RPMI8226 (cell line): Measurements from ENCODE around the gene EXOC4.

Experiments used
- DNase-seq: peaks from one replicate; pipeline ENCODE4 v3.0.0-alpha.2; 2015

EXOC4 gene

DNA sequence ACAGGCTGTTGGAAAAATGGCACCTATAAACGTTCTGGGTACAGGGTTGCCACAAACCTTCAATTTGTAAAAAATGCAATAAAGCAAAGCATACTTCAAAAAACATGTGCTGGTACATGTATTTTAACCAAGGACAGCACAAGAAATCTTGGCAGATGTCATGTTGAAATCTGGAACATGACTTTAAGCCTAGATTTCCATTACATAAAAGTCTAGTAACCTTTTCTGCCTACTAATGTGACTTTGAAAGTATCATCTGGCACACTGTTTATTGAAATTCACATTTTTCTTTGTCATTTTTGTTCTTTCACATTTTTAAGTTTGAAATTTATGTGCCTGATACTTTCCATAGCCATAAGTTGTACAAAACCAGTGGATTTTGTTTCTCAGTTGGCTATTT, 296.8 kb downstream of the EXOC4 start:
- DNase-seq, result no peak

DNA sequence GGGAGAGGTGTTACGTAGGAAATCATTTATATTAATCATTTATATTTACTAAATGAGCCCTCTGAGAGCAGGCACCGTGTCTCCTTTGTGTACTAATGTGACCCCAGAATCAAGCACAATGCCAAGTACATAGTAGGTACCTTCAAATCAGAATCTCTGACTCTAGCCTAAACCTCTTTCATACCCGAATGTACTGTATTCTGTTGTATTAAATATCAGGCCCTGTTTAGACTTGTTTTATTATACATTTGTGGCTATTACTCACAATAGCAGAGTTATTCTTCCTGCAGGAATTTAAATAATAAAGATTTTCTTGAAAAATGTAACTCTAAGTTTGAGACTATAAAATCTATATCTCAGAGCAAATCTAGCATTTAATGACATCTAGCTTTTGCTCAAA, 297.3 kb downstream of the EXOC4 start:
- DNase-seq, result no peak

GRCh38 chr7:133550811-133551210, 297.9 kb downstream of the EXOC4 start:
- DNase-seq, result no peak

GRCh38 chr7:133551466-133551865, 298.6 kb downstream of the EXOC4 start:
- no peak for DNase-seq

DNA sequence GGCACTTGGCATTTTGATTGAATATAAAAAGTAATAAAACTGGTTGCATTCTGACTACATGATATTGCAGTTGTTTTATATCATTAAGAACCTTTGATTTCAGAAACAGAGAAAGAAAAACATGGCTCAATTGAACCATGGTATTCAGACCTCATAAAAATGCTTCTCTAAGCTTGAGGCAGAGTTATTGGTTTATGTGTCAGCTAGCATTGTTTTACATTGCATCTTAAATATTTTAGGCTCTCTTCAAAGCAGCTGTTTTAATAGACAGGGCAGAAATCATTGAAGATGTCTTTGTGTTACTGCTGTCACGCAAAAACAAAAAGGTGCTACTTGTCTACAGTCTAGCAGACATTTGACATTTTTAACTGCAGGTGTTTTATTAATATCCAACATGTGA, 299.2 kb downstream of the EXOC4 start:
- DNase-seq, result no peak

DNA sequence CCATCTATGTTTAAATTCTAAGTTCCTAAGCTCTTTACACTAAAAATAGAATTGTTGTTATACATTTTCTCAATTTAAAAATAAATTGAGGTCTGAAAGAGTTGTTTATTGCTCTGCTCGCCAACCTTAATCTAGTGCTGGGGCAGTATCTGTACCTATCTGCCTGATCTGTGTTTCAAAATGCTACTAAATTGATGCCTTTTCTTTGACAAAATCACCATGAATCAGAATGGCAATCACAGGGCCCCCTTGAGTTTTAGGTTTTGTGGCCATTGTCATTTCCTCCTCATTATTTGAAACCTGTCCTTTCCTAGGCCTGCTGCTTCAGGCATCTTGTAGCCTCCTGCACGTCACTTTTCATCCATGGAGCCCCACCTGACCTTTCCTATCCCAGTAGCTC, 301.5 kb downstream of the EXOC4 start:
- DNase-seq, result no peak

- DNase-seq, result no peak
Observed at GRCh38 chr7:133556048-133556447, 303.2 kb downstream of the EXOC4 start.

DNA sequence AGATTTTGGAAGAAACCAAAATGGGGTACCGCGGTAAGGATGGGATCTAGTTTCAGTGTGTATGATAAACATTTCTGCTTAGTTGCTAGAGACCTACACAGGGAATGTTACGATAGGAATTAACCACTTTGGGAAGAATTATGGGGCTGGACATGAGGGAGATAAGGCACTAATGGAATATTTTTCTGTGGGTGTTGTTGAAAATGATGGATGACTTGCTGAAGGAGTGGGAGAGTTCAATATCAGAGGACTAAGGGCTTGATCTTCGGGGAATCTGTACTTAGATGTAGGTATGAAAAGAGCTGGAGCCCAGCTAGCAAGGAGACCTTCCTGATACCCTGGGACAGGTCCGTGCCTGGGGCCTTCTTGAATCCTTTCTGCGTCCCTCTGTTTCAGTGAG, 303.7 kb downstream of the EXOC4 start:
- DNase-seq, result no peak

DNA sequence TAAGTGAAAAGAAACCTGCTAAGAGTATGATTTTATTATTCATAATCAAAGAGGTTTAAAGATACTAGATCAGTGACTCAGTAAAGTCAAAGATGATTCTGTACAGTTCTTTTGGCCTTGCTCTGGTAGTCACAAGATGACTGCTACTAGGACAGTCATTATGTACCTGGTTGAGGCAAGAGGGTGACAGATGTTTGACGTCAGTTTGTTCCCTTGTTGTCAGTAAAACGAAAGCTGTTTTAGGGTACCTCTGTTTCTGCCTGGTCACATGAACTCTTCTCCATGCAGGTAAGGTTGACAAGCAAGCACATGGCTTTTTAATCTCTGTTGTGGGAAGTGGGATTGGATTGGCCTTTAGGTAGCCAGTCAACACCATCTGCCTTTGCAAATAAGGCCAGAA, 308.0 kb downstream of the EXOC4 start:
- DNase-seq, result no peak

DNA sequence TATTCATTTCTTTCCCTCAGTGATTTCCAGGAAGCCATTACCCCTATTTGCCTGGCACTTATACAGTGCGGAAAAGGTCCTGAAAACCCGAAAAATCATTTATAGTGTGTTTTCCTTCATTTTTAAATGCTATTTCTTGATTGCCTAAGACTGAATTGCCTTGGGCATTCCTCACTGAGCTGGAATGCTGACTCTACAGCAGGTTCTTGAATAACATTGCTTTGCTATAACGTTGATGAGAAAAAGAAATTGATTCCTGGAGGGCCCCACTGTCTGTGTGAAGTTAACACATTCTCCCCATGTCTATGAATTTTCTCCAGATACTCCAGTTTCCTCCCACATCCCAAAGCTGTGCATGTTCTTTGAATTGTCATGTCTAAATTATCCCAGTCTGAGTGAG, 308.5 kb downstream of the EXOC4 start:
- no peak for DNase-seq

- no peak for DNase-seq
Observed at GRCh38 chr7:133562621-133563020, 309.7 kb downstream of the EXOC4 start.

DNA sequence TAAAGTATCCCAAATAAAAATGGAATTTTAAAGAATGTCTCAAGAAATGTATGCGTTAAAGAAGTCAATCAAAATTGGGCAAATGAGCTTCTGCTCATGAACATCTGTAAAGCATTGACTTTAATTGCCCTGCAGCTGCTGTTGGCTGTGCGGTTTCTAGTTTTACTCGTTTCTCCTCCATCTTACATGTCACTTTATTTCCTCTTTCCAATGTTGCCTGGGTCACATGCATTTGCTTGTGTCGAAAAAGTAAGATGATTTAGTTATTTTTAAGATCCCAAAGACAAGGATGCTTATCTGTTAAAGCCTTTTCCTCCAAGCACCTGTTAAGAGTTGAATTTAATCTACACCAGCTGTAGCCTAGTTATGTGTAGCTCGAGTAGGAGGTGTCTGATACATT, 310.4 kb downstream of the EXOC4 start:
- DNase-seq, result no peak

- DNase-seq, result no peak
Observed at GRCh38 chr7:133564484-133564883, 311.6 kb downstream of the EXOC4 start.

- no peak for DNase-seq
Observed at GRCh38 chr7:133568544-133568943, 315.7 kb downstream of the EXOC4 start.

- DNase-seq, result no peak
Observed at GRCh38 chr7:133570321-133570720, 317.4 kb downstream of the EXOC4 start.

DNA sequence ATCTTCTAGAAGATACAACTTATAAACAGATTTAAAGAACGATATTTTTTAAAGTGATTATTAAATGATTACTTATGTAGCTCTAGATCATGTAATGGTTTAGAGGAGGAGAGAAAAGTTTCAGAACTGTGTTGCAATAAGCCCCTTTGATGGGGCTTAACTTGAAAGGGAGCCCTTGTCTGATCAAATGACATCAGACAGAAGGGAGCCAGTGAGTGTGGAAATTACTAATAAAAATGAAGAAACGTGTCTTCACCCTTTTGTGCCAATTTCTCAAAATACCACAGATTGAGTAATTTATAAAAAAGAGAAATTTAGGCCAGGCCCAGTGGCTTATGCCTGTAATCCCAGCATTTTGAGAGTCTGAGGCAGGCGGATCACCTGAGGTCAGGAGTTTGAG, 318.2 kb downstream of the EXOC4 start:
- no peak for DNase-seq

- DNase-seq, result no peak
Observed at GRCh38 chr7:133572087-133572486, 319.2 kb downstream of the EXOC4 start.

DNA sequence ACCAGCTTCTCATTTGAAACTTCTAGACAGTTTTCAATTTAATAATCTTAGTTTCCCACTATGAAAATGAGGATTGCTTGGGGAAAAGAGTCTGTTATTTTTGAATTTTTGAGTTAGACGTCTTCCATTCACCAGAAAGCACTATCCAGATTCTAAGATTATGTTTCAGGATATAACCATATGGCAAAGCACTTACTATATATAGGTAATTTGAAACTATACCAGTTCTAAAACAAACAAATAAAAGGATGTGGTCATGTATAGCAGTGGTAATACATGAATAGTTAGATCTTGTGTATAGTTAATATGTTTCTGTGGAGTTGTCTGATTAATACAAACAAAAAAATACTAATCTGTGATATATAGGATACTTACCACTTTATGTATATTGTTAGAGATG, 320.0 kb downstream of the EXOC4 start:
- DNase-seq, result no peak

GRCh38 chr7:133573554-133574265, 320.8 kb downstream of the EXOC4 start:
- no peak for DNase-seq

GRCh38 chr7:133575726-133576440, 323.0 kb downstream of the EXOC4 start:
- no peak for DNase-seq

DNA sequence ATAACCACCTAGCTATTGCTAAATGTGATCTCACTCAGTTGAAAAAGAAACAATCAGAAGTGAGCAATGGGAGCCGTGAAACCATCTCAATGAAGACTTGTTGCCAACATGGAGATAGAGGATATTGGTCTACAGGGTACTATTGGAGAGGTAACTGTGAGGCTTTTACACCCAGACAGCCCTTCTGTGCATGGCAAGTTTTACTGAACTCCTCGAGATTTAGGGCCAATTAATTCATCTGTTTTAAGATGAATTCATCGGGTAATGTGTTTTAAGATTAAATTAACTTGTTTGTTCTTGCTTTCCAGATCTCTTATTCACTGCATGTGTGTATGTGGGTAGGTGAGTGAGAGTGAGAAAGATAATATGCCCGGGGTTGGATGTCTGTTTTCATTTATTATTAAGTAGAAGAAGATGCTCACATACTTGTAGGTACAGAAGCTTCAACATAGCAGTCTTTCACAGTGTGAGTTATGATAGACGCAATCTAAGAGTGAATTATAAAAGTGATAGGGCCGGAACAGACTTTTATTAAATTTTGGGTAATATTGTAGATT, 323.8 kb downstream of the EXOC4 start:
- DNase-seq, result no peak

DNA sequence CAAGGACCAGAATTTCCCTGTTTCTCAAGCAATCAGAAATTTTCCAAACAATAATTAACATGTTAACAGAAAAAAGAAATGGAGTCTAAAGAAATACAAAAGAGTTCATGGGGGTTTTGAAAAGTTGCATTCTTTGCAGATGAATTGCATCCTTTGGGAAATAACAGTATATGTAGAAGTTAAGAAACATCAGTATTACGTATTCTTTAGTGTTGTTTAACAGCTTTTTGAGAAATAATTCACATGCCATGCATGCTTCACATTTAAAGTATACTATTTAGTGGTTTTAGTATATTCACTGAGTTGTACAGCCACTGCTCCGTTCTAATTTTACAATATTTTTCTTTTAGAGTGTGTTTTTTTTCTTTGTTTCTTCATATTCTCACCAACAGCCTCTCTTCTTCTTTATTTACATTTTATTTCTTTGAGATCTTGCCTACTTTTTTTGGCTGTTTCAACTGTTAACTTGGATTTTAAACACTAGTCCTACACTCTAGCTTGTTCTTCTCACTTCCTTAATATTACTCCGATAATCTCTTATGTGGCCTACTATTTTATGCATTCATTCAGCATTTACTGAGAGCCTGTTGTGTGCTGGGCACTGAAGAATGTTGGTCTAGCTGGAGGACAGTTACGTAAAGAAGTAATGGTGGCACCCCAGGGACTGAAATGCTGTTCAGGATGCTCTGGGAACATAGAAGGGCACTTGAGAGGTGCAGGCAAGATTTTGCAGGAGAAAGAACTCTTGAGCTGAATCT, 330.1 kb downstream of the EXOC4 start:
- DNase-seq, result no peak

DNA sequence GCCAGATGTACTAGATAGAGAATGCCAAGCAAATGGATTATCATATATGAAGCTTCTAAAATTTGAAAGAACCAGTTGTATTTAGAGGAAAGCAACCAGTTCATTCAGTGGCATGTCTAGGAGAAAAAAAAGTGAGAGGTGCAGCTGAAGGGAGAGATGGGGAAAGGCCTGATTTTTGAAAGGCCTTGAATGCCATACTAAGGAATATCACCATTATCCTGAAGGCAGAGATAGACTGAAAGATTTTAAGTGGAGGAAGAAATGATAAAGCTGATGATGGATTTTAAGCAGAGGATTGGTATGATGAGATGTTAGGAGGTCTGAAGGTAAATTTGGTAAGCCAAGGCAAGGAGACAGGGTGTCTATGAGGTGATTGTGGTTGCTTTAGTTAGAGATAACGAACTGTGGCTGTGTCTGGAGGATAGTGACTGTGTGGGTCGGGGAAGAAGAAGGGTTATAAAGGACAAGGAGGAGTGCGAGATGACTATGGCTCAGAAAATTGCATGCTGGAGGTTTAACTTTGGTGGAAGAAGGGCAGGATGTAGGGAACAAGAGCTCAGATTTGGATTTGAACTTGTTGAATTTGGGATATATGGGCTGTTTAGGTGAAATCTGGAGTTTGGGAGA, 330.8 kb downstream of the EXOC4 start:
- no peak for DNase-seq
